M059J (cell line): ENCODE measurements around the gene ABCC1. TPM values are rescaled to one million over a fixed set of nuclear protein-coding genes. Genes with fewer than 3 reads are reported as not detected.
"Not testable (repeated sequence)": the region's sequence is repeated elsewhere in the genome, so short reads cannot be mapped to it uniquely, and the experiment has no call there.

ENCODE experiments used
- DNase-seq: peaks from one replicate; pipeline ENCODE4 v3.0.0-alpha.2; 2012; ENCODE audit warnings: low read depth
- total RNA-seq: library from RNA; depleted of rRNA; stranded (reverse); fragments of >200 nt; shearing (Covaris generic); gene quantifications from 2 replicates; pipeline ENCODE4 v1.2.3, GENCODE V29; 2014

The ABCC1 gene
- total RNA-seq, 1 experiment from 2014 or later = 21.5 TPM

- DNase-seq = peak; percentile 15
These were observed 209.4 kb downstream of the ABCC1 start for GRCh38 chr16:16158741-16159374.

GRCh38 chr16:16159662-16160061 lies 210.2 kb downstream of the ABCC1 start:
- no peak for DNase-seq

GRCh38 chr16:16161319-16161718 lies 211.9 kb downstream of the ABCC1 start:
- DNase-seq = no peak

- not testable (repeated sequence) for DNase-seq
These were observed 212.4 kb downstream of the ABCC1 start for GRCh38 chr16:16161840-16162239.

- no peak for DNase-seq
These were observed 213.2 kb downstream of the ABCC1 start for GRCh38 chr16:16162591-16162990.

- DNase-seq = no peak
These were observed 213.7 kb downstream of the ABCC1 start for GRCh38 chr16:16163109-16163508.

GRCh38 chr16:16163571-16163970 lies 214.2 kb downstream of the ABCC1 start:
- DNase-seq = no peak

- no peak for DNase-seq
These were observed 214.8 kb downstream of the ABCC1 start for GRCh38 chr16:16164243-16164642.

- DNase-seq = no peak
These were observed 216.7 kb downstream of the ABCC1 start for GRCh38 chr16:16166085-16166484.

GRCh38 chr16:16166949-16167348 lies 217.5 kb downstream of the ABCC1 start:
- no peak for DNase-seq

GRCh38 chr16:16167927-16168326 lies 218.5 kb downstream of the ABCC1 start:
- DNase-seq = no peak

GRCh38 chr16:16168431-16168830 lies 219.0 kb downstream of the ABCC1 start:
- no peak for DNase-seq

GRCh38 chr16:16169615-16170014 lies 220.2 kb downstream of the ABCC1 start:
- DNase-seq = no peak

GRCh38 chr16:16171332-16171919 lies 222.0 kb downstream of the ABCC1 start:
- DNase-seq = no peak

GRCh38 chr16:16172991-16173390 lies 223.6 kb downstream of the ABCC1 start:
- no peak for DNase-seq

- DNase-seq = no peak
These were observed 225.9 kb downstream of the ABCC1 start for GRCh38 chr16:16175296-16175695.

- no peak for DNase-seq
These were observed 226.9 kb downstream of the ABCC1 start for GRCh38 chr16:16176328-16176727.

- no peak for DNase-seq
These were observed 229.2 kb downstream of the ABCC1 start for GRCh38 chr16:16178455-16179162.

- DNase-seq = not testable (repeated sequence)
These were observed 232.3 kb downstream of the ABCC1 start for GRCh38 chr16:16181748-16182147.

- DNase-seq = no peak
These were observed 233.5 kb downstream of the ABCC1 start for GRCh38 chr16:16182918-16183317.

- no peak for DNase-seq
These were observed 234.1 kb downstream of the ABCC1 start for GRCh38 chr16:16183562-16183961.

- DNase-seq = no peak
These were observed 235.2 kb downstream of the ABCC1 start for GRCh38 chr16:16184594-16184993.

GRCh38 chr16:16185095-16185494 lies 235.7 kb downstream of the ABCC1 start:
- DNase-seq = no peak
